NCI-H774 (cell line): ENCODE results near the gene CCDC187.
"Not testable (repeated sequence)": the region's sequence is repeated elsewhere in the genome, so short reads cannot be mapped to it uniquely, and the experiment has no call there.

ENCODE experiments used
- DNase-seq: peaks from one replicate; lab custom pipeline; 2025; lab: John Stamatoyannopoulos, UW

CCDC187 gene

GRCh38 chr9:136266641-136267040 lies 37.3 kb downstream of the CCDC187 start:
- DNase-seq, result not testable (repeated sequence)

- no peak for DNase-seq
Observed at GRCh38 chr9:136265561-136266355, 38.1 kb downstream of the CCDC187 start.

- DNase-seq, result no peak
Observed at GRCh38 chr9:136264441-136265405, 39.2 kb downstream of the CCDC187 start.

GRCh38 chr9:136264031-136264430 lies 39.9 kb downstream of the CCDC187 start:
- DNase-seq, result no peak

GRCh38 chr9:136262671-136263178 lies 41.2 kb downstream of the CCDC187 start:
- no peak for DNase-seq

GRCh38 chr9:136261686-136262430 lies 42.0 kb downstream of the CCDC187 start:
- DNase-seq, result no peak

GRCh38 chr9:136260936-136261472 lies 42.9 kb downstream of the CCDC187 start:
- no peak for DNase-seq

- DNase-seq, result no peak
Observed at GRCh38 chr9:136260521-136260920, 43.4 kb downstream of the CCDC187 start.

- DNase-seq, result no peak
Observed at GRCh38 chr9:136259836-136260235, 44.1 kb downstream of the CCDC187 start.

- no peak for DNase-seq
Observed at GRCh38 chr9:136259517-136259813, 44.4 kb downstream of the CCDC187 start.

GRCh38 chr9:136258786-136259516 lies 44.9 kb downstream of the CCDC187 start:
- no peak for DNase-seq

- no peak for DNase-seq
Observed at GRCh38 chr9:136258299-136258625, 45.6 kb downstream of the CCDC187 start.

- DNase-seq, result no peak
Observed at GRCh38 chr9:136257381-136258298, 46.3 kb downstream of the CCDC187 start.

GRCh38 chr9:136255896-136256890 lies 47.7 kb downstream of the CCDC187 start:
- DNase-seq, result no peak

GRCh38 chr9:136255166-136255538 lies 48.7 kb downstream of the CCDC187 start:
- no peak for DNase-seq

- no peak for DNase-seq
Observed at GRCh38 chr9:136254381-136255165, 49.3 kb downstream of the CCDC187 start.

GRCh38 chr9:136253246-136254130 lies 50.4 kb downstream of the CCDC187 start:
- DNase-seq, result no peak
